AG04449 (cell line): ENCODE measurements around the gene TMTC1.

Source experiments
- CTCF ChIA-PET: fragments of 350-600 bp; formaldehyde crosslinking; extraction: SDS; loops from one replicate; lab custom pipeline; 2021; ENCODE audit warnings: antibody characterized with exemption; lab: Yijun Ruan, JAX
- POLR2A ChIA-PET: fragments of 400-600, 350-600 bp; formaldehyde crosslinking; extraction: SDS; loops from one replicate; lab custom pipeline; 2020; ENCODE audit warnings: antibody characterized with exemption, inconsistent platforms; lab: Yijun Ruan, JAX
- DNase-seq: peaks from one replicate; pipeline ENCODE4 v3.0.0-alpha.2; 2010; ENCODE audit warnings: low read depth, low spot score
- H3K4me3 ChIP-seq: 2 replicates; pipeline ENCODE4 v1.5.1; 2011; ENCODE audit warnings: low read depth, mild to moderate bottlenecking, control low read depth, low read length
- TF ChIP-seq, protein P1 (sequence below): IDR thresholded peaks from one replicate; pipeline ENCODE4 v1.5.1; 2011; ENCODE audit warnings: mild to moderate bottlenecking, moderate library complexity, low read length, control low read depth, inconsistent platforms; ENCODE audit not compliant: insufficient read depth; ENCODE audit errors: missing control alignments

TMTC1 gene

DNA sequence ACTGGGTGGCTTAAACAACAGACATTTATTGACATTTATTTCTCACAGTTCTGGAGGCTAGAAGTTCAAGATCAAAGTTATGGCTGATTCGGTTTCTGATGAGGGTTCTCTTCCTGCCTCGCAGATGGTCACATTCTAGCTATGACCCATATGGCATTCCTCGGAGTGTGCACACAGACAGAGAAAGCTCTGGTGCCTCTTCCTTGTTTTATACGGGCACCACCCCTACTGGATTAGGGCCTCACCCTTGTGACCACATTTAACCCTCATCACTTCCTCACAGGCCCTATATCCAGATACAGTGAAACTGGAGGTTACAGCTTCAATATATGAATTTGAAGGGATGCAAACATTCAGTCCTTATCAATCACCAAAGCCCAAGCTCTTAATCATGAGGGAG lies 209.2 kb downstream of the TMTC1 start:
- DNase-seq: no peak
- H3K4me3 ChIP-seq: no peak overlapping the region
- TF ChIP-seq, protein P1, sequence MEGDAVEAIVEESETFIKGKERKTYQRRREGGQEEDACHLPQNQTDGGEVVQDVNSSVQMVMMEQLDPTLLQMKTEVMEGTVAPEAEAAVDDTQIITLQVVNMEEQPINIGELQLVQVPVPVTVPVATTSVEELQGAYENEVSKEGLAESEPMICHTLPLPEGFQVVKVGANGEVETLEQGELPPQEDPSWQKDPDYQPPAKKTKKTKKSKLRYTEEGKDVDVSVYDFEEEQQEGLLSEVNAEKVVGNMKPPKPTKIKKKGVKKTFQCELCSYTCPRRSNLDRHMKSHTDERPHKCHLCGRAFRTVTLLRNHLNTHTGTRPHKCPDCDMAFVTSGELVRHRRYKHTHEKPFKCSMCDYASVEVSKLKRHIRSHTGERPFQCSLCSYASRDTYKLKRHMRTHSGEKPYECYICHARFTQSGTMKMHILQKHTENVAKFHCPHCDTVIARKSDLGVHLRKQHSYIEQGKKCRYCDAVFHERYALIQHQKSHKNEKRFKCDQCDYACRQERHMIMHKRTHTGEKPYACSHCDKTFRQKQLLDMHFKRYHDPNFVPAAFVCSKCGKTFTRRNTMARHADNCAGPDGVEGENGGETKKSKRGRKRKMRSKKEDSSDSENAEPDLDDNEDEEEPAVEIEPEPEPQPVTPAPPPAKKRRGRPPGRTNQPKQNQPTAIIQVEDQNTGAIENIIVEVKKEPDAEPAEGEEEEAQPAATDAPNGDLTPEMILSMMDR: no peak
- ChIA-PET CTCF (no interaction called here), POLR2A (no interaction called here)

DNA sequence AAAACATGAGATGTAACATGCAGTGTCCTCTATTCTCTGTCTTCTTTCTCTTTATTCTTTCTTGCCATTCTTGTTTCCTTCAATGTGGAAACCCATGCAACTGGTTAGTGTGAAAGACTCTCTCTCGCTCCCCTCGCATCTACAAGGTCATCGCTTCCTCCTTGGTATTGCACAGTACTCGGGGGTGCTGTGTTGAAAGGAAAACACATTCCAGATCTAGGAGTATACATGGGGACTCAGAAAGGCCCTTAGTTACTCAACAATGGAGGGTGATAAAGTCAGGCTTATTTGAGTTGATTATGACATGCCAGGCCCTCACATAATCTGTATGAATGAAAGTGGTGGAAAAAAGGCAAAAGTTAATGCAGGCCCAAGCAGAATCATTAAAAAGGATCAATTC lies 210.8 kb downstream of the TMTC1 start:
- POLR2A ChIA-PET: no interaction called here
- TF ChIP-seq, protein P1: no peak
- no peak overlapping the region for H3K4me3 ChIP-seq
- CTCF ChIA-PET: no interaction called here
- DNase-seq: no peak

DNA sequence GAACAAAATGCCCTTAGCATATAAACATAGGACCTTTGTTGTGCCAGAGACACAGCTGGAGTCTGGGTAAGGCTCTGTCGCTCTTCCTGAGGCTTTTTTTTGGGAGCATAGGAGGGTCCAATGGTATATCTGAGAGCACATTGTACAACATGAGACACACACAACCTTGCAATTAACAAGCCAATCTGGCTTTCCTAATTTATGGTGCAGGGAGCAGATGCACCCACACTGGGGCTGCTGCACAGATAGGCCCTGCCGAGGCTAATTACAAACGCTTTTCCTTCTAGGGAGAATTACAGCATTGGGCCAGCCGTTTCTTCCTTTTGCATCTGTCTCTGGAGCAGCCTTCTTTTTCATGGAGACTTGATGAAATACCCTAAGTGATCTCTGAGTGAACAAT lies 211.3 kb downstream of the TMTC1 start:
- TF ChIP-seq, protein P1: no peak
- CTCF ChIA-PET: no interaction called here
- H3K4me3 ChIP-seq: no peak overlapping the region
- no peak for DNase-seq
- POLR2A ChIA-PET: no interaction called here

DNA sequence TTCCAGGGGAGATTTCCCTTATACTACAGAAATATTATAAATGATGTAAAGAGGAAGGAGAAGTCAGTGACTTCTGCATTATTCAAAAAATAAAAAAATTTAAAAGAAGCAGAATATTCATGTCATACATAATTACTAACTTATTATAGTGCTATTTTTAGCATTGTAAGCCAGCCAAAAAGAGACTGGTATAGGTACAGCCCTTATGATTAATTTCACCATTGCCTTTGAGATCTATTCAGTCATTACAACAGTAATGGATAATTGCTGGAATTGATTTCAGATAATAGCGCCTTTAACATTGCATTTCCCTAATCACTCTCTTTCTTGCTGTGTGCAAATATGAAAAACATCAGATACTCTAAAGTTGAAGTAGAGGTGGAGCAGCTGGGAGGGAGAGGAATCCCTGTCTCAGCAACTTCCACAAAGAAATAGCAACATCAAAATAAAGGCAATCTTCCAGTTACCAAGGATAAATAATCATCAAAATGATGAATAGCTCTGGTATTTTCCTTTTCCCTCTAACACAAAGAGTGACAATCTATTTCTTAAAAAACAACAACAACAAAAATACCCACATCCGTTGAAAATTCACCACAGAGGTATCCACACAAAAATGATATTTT lies 214.5 kb downstream of the TMTC1 start:
- CTCF ChIA-PET: no interaction called here
- TF ChIP-seq, protein P1: no peak
- no peak for DNase-seq
- POLR2A ChIA-PET: no interaction called here
- H3K4me3 ChIP-seq: no peak overlapping the region

DNA sequence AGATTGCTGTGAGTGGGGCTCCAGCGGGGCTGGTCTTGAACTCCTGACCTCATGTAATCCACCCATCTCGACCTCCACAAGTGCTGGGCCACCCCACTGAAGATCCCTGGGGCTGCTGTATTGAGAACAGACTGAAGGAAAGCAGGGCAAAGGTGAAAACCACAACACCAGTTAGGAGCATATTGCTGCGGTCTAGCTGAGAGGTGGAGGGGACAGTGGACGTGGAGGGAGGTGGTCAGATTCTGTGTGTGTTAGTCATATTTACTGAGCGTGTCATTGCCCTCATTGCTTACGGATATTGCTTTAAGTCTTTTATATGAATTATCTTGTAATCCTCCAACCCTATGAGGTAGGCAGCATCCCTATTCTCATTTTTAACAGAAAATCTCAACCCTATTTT lies 217.3 kb downstream of the TMTC1 start:
- DNase-seq: no peak
- TF ChIP-seq, protein P1: no peak
- ChIA-PET POLR2A (no interaction called here), CTCF (no interaction called here)
- no peak overlapping the region for H3K4me3 ChIP-seq

DNA sequence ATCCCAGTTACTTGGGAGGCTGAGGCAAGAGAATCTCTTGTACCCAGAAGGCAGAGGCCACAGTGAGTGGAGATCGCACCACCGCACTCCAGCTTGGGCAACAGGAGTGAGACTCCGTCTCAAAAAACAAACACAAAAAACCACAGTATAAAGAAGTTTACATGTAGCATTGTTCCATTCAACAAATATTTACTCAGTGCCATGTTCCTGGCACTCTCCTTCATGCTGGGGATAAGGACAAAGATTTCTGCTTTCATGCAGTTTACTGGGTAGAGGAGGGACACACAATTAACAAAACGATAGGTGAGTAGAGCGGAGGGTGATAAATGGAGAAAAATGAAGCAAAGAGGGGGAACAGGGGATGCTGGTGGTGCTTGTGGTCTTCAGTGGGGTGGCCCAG lies 218.0 kb downstream of the TMTC1 start:
- TF ChIP-seq, protein P1: no peak
- DNase-seq: no peak
- ChIA-PET POLR2A (no interaction called here), CTCF (no interaction called here)
- no peak overlapping the region for H3K4me3 ChIP-seq
